ENCODE measurements around the gene SBF2.

DNA sequence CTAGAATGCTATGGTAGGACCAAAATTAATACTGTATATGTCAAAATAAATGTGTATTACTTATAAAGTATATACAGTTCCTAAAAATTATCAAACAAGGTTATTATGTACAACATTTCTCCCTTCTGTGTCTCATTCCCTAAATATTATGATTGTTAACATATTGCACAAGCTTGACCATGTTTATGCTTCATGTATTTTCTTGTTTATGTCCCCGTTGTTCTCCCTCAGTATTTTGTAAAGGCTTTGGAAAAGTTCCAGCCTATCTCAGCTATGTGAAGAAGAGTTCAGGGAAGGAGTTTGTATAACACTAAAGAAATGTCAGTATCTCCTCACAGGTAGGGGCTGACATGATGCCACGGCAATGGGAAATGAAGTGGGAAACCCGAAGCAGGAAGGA, 30.5 kb upstream of the SBF2 start:
- TF ChIP-seq CTCF (IDR thresholded peaks at IDR 0.05) = no peak
- TF ChIP-seq POLR2A (IDR thresholded peaks at IDR 0.05) = no peak
